Sciatic nerve (tissue), 2 donors: ENCODE data around the gene SLC16A10. TPM values are rescaled to one million over a fixed set of nuclear protein-coding genes. Genes with fewer than 3 reads are reported as not detected.

Experiments used
- ATAC-seq: fragments of 200-7000 bp; cut with Tn5 transposase; one replicate; pipeline ENCODE4 v1.9.1; 2020; ENCODE audit warnings: mild to moderate bottlenecking, moderate library complexity
- DNase-seq: peaks from one replicate; pipeline ENCODE4 v3.0.0-alpha.2; 2020; ENCODE audit warnings: low spot score
- intact Hi-C: fragments of 100-400 bp; cut with DNase I; formaldehyde crosslinking; loops from one replicate; pipeline ENCODE4 v1.14.2; 2022
- total RNA-seq: library from RNA; stranded (reverse); fragmentation: NEBNext Ultra II Directional; extraction: Animal tissue kit (Norgen Biotek cat#: 25700); gene quantifications from one replicate; pipeline ENCODE4 v1.2.1, GENCODE V29; 2021
- donor health status: DM: no; HTN: no; CAD: no.
- donor health status: DM: no; HTN: no; CAD: no.

Gene SLC16A10
- total RNA-seq, 1 donor from 2014 or later, result 3.1 TPM

GRCh38 chr6:111269401-111269970, 182.2 kb downstream of the SLC16A10 start:
- no peak for ATAC-seq
- no peak for DNase-seq
- intact Hi-C loops, result no loop called here

- DNase-seq, result no peak
- ATAC-seq, result no peak
- intact Hi-C loops, result no loop called here
Measured at GRCh38 chr6:111270121-111270520, 182.8 kb downstream of the SLC16A10 start.

- no peak for DNase-seq
- no peak for ATAC-seq
- intact Hi-C loops, result no loop called here
Measured at GRCh38 chr6:111274593-111275217, 187.4 kb downstream of the SLC16A10 start.

GRCh38 chr6:111276335-111276734, 189.0 kb downstream of the SLC16A10 start:
- intact Hi-C loops, result no loop called here
- DNase-seq (no peak), ATAC-seq (no peak)

- no peak for ATAC-seq
- DNase-seq, result no peak
- intact Hi-C loops, result no loop called here
Measured at GRCh38 chr6:111276736-111277135, 189.4 kb downstream of the SLC16A10 start.

- no peak for ATAC-seq
- intact Hi-C loops, result no loop called here
- DNase-seq, result no peak
Measured at GRCh38 chr6:111277819-111278218, 190.5 kb downstream of the SLC16A10 start.

GRCh38 chr6:111278731-111279130, 191.4 kb downstream of the SLC16A10 start:
- ATAC-seq (no peak), DNase-seq (no peak)
- intact Hi-C loops, result no loop called here

GRCh38 chr6:111280445-111280955, 193.2 kb downstream of the SLC16A10 start:
- no peak for ATAC-seq
- intact Hi-C loops, result no loop called here
- DNase-seq, result no peak

Other genes starting within 250 kb of the SLC16A10 start
- 65.9 TPM for gene AMD1, start 212.7 kb upstream of the SLC16A10 start, total RNA-seq
- 35.5 TPM for gene GTF3C6, start 128.8 kb upstream of the SLC16A10 start, total RNA-seq
- gene RPF2, start 105.5 kb upstream of the SLC16A10 start, total RNA-seq, result 22.1 TPM